KOPT-K1 (cell line): Measurements from ENCODE around the gene TCEAL2.
"Not testable (repeated sequence)": the region's sequence is repeated elsewhere in the genome, so short reads cannot be mapped to it uniquely, and the experiment has no call there.

Experiments
- H3K27ac ChIP-seq: fragments of 200-600 bp; sonication (generic); 2 replicates; pipeline ENCODE4 v1.5.1; 2016; ENCODE audit warnings: antibody characterized with exemption, mild to moderate bottlenecking, low read depth, low read length; ENCODE audit not compliant: poor library complexity, severe bottlenecking
- H3K36me3 ChIP-seq: fragments of 200-600 bp; sonication (generic); 2 replicates; pipeline ENCODE4 v1.5.1; 2017; ENCODE audit warnings: antibody characterized with exemption, mild to moderate bottlenecking, low read length, moderate library complexity; ENCODE audit not compliant: insufficient read depth
- H3K9me3 ChIP-seq: fragments of 200-600 bp; sonication (generic); 2 replicates; pipeline ENCODE4 v1.5.1; 2017; ENCODE audit warnings: antibody characterized with exemption, low read length, mild to moderate bottlenecking; ENCODE audit not compliant: insufficient read depth, poor library complexity, severe bottlenecking

TCEAL2 gene

GRCh38 chrX:102125436-102125835 is at the start of gene TCEAL2:
TCEAL2 (plus strand) TSS chrX:102125679; CDS start chrX:102126831, 1,152 bp downstream.
- H3K27ac ChIP-seq, H3K9me3 ChIP-seq, H3K36me3 ChIP-seq: not testable (repeated sequence)

- Histone ChIP-seq H3K27ac (no peak overlapping the region), H3K36me3 (no peaks in the 10 kb centered on the region), H3K9me3 (no peaks in the 10 kb centered on the region)
Measured at GRCh38 chrX:102077426-102077825, 48.1 kb upstream of the TCEAL2 start.

- Histone ChIP-seq H3K36me3 (no peaks in the 10 kb centered on the region), H3K9me3 (no peaks in the 10 kb centered on the region), H3K27ac (no peak overlapping the region)
Measured at GRCh38 chrX:102085706-102086105, 39.8 kb upstream of the TCEAL2 start.

GRCh38 chrX:102113367-102113766 is 12.1 kb upstream of the TCEAL2 start:
- H3K27ac ChIP-seq = no peak overlapping the region
- H3K9me3 ChIP-seq = no peaks in the 10 kb centered on the region
- no peaks in the 10 kb centered on the region for H3K36me3 ChIP-seq

GRCh38 chrX:102115748-102116147 is 9.7 kb upstream of the TCEAL2 start:
- no peak overlapping the region for H3K27ac ChIP-seq
- no peaks in the 10 kb centered on the region for H3K36me3 ChIP-seq
- H3K9me3 ChIP-seq = no peaks in the 10 kb centered on the region

- not testable (repeated sequence) for H3K27ac ChIP-seq, H3K9me3 ChIP-seq, H3K36me3 ChIP-seq
Measured at GRCh38 chrX:102125014-102125413, 465 bp upstream of the TCEAL2 start.

GRCh38 chrX:102126080-102126818 is 770 bp downstream of the TCEAL2 start:
- H3K9me3 ChIP-seq, H3K36me3 ChIP-seq, H3K27ac ChIP-seq: not testable (repeated sequence)

- Histone ChIP-seq H3K9me3 (no peaks in the 10 kb centered on the region), H3K27ac (no peak overlapping the region), H3K36me3 (no peaks in the 10 kb centered on the region)
Measured at GRCh38 chrX:102126863-102127262, 1.4 kb downstream of the TCEAL2 start.

GRCh38 chrX:102129473-102129872 is 4.0 kb downstream of the TCEAL2 start:
- Histone ChIP-seq H3K36me3 (no peaks in the 10 kb centered on the region), H3K9me3 (no peaks in the 10 kb centered on the region), H3K27ac (no peak overlapping the region)

- Histone ChIP-seq H3K9me3 (no peaks in the 10 kb centered on the region), H3K36me3 (no peaks in the 10 kb centered on the region), H3K27ac (no peak overlapping the region)
Measured at GRCh38 chrX:102138064-102138463, 12.6 kb downstream of the TCEAL2 start.

- H3K9me3 ChIP-seq, H3K27ac ChIP-seq, H3K36me3 ChIP-seq: not testable (repeated sequence)
Measured at GRCh38 chrX:102140876-102141275, 15.4 kb downstream of the TCEAL2 start.

- not testable (repeated sequence) for H3K36me3 ChIP-seq, H3K9me3 ChIP-seq, H3K27ac ChIP-seq
Measured at GRCh38 chrX:102141631-102142030, 16.2 kb downstream of the TCEAL2 start.

- not testable (repeated sequence) for H3K27ac ChIP-seq, H3K36me3 ChIP-seq, H3K9me3 ChIP-seq
Measured at GRCh38 chrX:102142274-102142673, 16.8 kb downstream of the TCEAL2 start, which contains the start of gene TCEAL6. TCEAL6 (minus strand) TSS chrX:102142481.

GRCh38 chrX:102154218-102154860 is 28.9 kb downstream of the TCEAL2 start:
- Histone ChIP-seq H3K27ac (no peak overlapping the region), H3K9me3 (no peaks in the 10 kb centered on the region), H3K36me3 (no peaks in the 10 kb centered on the region)

GRCh38 chrX:102154900-102155805 is 29.7 kb downstream of the TCEAL2 start:
- no peaks in the 10 kb centered on the region for H3K36me3 ChIP-seq
- H3K9me3 ChIP-seq = no peaks in the 10 kb centered on the region
- no peak overlapping the region for H3K27ac ChIP-seq
